ENCODE results near the gene TRIM22. TPM values are rescaled to one million over a fixed set of nuclear protein-coding genes. Genes with fewer than 3 reads are reported as not detected.
A peak's percentile ranks its signal among the peaks of the same experiment; 100 is the strongest.

Gene TRIM22
- total and polyA plus RNA-seq, 9 of the 15 experiments (the other 6 are each of a cell fraction or from before 2014, with no cell fraction given), result 0.06 to 1.1 (median 0.18) TPM; not detected in 2

- TF ChIP-seq HMBOX1 (IDR thresholded peaks at IDR 0.05) (0 out of 2 replicates have a peak, but pooled peaks have one; percentile 55), KLF6 (CRISPR knock-in tag; IDR thresholded peaks at IDR 0.05; ENCODE audit: borderline replicate concordance) (0 out of 2 replicates have a peak, but pooled peaks have one; percentile 33), ATF3 (IDR thresholded peaks at IDR 0.05) (peak; percentile 70), ATF3 (CRISPR knock-in tag; conservative IDR thresholded peaks at IDR 0.05) (no peak; the same call in 1 of the 2 replicates), ZKSCAN3 (CRISPR knock-in tag; IDR thresholded peaks at IDR 0.05) (no peak), DIDO1 (tag; IDR thresholded peaks at IDR 0.05; ENCODE audit: low read depth) (no peak), NFATC3 (IDR thresholded peaks at IDR 0.05) (peak; percentile 93), TBL1XR1 (IDR thresholded peaks at IDR 0.05; ENCODE audit: low read length in 2 of 2) (0 out of 4 replicates have a peak, but pooled peaks of 1 of the 2 experiments have one; percentile 35), TRIM28 (IDR thresholded peaks at IDR 0.05) (peak; percentile 78), CREB3L1 (IDR thresholded peaks at IDR 0.05; ENCODE audit: borderline replicate concordance, low read depth) (0 out of 2 replicates have a peak, but pooled peaks have one; percentile 53), JUND (IDR thresholded peaks at IDR 0.05; ENCODE audit: borderline replicate concordance, low read depth, low read length) (peak; percentile 76), JUND (tag; IDR thresholded peaks at IDR 0.05; ENCODE audit: borderline replicate concordance, low read depth, low read length) (peak; percentile 86; the same call in 2 of the 3 replicates), TFAP4 (CRISPR knock-in tag; IDR thresholded peaks at IDR 0.05; ENCODE audit: borderline replicate concordance) (peak; percentile 42; the same call in 1 of the 2 replicates), ZNF212 (CRISPR knock-in tag; IDR thresholded peaks at IDR 0.05) (no peak), SOX6 (IDR thresholded peaks at IDR 0.05) (peak; percentile 73), BACH1 (tag; IDR thresholded peaks at IDR 0.05) (peak; percentile 41; the same call in 1 of the 2 replicates), HDAC3 (IDR thresholded peaks at IDR 0.05; ENCODE audit: borderline replicate concordance, partially characterized antibody) (peak; percentile 46), POLR2H (tag; IDR thresholded peaks at IDR 0.05; ENCODE audit: low read depth) (peak; percentile 84), KAT2B (IDR thresholded peaks at IDR 0.05; ENCODE audit: low read depth, low read length) (no peak), MTA1 (IDR thresholded peaks at IDR 0.05; ENCODE audit: borderline replicate concordance) (peak; percentile 76; the same call in 1 of the 2 replicates), FOXA3 (CRISPR knock-in tag; conservative IDR thresholded peaks at IDR 0.05 in 1 of 2, IDR thresholded peaks at IDR 0.05 in 1 of 2) (peak in 1 of 2 experiments; percentile 68; a peak in 3 of 4 replicates), ZNF263 (CRISPR knock-in tag; IDR thresholded peaks at IDR 0.05; ENCODE audit: borderline replicate concordance) (peak; percentile 15; the same call in 1 of the 2 replicates), ZBTB17 (CRISPR knock-in tag; IDR thresholded peaks at IDR 0.05) (peak; percentile 54; the same call in 1 of the 2 replicates), RAD21 (CRISPR knock-in tag; conservative IDR thresholded peaks at IDR 0.05 in 1 of 2, IDR thresholded peaks at IDR 0.05 in 1 of 2) (peak; percentile 76 to 82)
Measured at GRCh38 chr11:5684646-5685362, 4.8 kb upstream of the TRIM22 start, which contains the start of gene TRIM5 (continued).

Measured in K562 (cell line).